GM18520 (cell line): Measurements from ENCODE around the gene PRSS58.

ENCODE experiments used
- ATAC-seq: cut with Tn5 transposase; IDR thresholded peaks from one replicate; pipeline ENCODE4 v1.9.1; 2021; ENCODE audit not compliant: unreplicated experiment

Gene PRSS58

GRCh38 chr7:142257958-142258357, at the start of gene PRSS58:
Gene PRSS58, minus strand, starts transcription at chr7:142258058. Its CDS starts 351 bp downstream, at chr7:142257707.
- ATAC-seq, result no peak

- no peak for ATAC-seq
Observed at GRCh38 chr7:142307246-142307900, 49.5 kb upstream of the PRSS58 start.

- ATAC-seq, result no peak
Observed at GRCh38 chr7:142303650-142304049, 45.8 kb upstream of the PRSS58 start.

GRCh38 chr7:142301923-142302550, 44.2 kb upstream of the PRSS58 start:
- no peak for ATAC-seq

GRCh38 chr7:142301299-142301698, 43.4 kb upstream of the PRSS58 start:
- ATAC-seq, result no peak

- no peak for ATAC-seq
Observed at GRCh38 chr7:142300689-142301088, 42.8 kb upstream of the PRSS58 start.

GRCh38 chr7:142299237-142299781, 41.5 kb upstream of the PRSS58 start:
- no peak for ATAC-seq

- ATAC-seq, result no peak
Observed at GRCh38 chr7:142298627-142299026, 40.8 kb upstream of the PRSS58 start.

GRCh38 chr7:142298009-142298408, 40.2 kb upstream of the PRSS58 start:
- no peak for ATAC-seq

GRCh38 chr7:142280263-142280662, 22.4 kb upstream of the PRSS58 start:
- no peak for ATAC-seq

GRCh38 chr7:142279601-142280000, 21.7 kb upstream of the PRSS58 start:
- no peak for ATAC-seq

GRCh38 chr7:142275028-142275427, 17.2 kb upstream of the PRSS58 start:
- ATAC-seq, result no peak

GRCh38 chr7:142272841-142273240, 15.0 kb upstream of the PRSS58 start:
- no peak for ATAC-seq

GRCh38 chr7:142263598-142264380, 5.9 kb upstream of the PRSS58 start:
- ATAC-seq, result no peak

- ATAC-seq, result no peak
Observed at GRCh38 chr7:142250705-142251104, 7.2 kb downstream of the PRSS58 start.

- no peak for ATAC-seq
Observed at GRCh38 chr7:142249918-142250317, 7.9 kb downstream of the PRSS58 start.

- no peak for ATAC-seq
Observed at GRCh38 chr7:142248166-142249160, 9.4 kb downstream of the PRSS58 start.

GRCh38 chr7:142243823-142244222, 14.0 kb downstream of the PRSS58 start:
- ATAC-seq, result no peak

GRCh38 chr7:142240546-142240945, 17.3 kb downstream of the PRSS58 start:
- no peak for ATAC-seq

- ATAC-seq, result no peak
Observed at GRCh38 chr7:142231716-142232115, 26.1 kb downstream of the PRSS58 start.
